ENCODE results near the gene HNRNPH1. TPM values are rescaled to one million over a fixed set of nuclear protein-coding genes. Genes with fewer than 3 reads are reported as not detected.

The HNRNPH1 gene
- total and polyA plus RNA-seq, 2 donors (not counting 1 experiment from before 2014, with no cell fraction given): 214 to 689 TPM

DNA sequence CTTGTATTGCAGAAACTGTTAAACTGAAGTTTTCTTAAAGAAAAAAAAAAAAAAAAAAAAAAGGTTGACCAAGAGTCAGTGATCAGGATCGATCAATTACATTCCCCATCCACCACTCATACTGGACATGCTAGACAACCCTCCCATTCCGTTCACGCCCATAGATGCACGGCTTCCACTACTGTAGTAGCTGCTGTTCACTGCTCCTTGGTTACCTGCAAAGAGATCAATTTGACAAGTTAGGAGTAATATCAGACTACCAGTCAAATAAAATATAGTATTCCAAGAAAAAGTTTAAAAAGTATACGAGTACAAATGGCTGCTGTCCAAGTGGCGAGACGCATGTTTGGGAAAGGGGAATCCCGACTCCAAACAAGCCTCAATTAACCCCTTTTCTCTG, 8.7 kb downstream of the HNRNPH1 start:
- no peak for TF ChIP-seq EZH2 (IDR thresholded peaks at IDR 0.05; ENCODE audit: low read length, missing control alignments)
- TF ChIP-seq, protein P1, sequence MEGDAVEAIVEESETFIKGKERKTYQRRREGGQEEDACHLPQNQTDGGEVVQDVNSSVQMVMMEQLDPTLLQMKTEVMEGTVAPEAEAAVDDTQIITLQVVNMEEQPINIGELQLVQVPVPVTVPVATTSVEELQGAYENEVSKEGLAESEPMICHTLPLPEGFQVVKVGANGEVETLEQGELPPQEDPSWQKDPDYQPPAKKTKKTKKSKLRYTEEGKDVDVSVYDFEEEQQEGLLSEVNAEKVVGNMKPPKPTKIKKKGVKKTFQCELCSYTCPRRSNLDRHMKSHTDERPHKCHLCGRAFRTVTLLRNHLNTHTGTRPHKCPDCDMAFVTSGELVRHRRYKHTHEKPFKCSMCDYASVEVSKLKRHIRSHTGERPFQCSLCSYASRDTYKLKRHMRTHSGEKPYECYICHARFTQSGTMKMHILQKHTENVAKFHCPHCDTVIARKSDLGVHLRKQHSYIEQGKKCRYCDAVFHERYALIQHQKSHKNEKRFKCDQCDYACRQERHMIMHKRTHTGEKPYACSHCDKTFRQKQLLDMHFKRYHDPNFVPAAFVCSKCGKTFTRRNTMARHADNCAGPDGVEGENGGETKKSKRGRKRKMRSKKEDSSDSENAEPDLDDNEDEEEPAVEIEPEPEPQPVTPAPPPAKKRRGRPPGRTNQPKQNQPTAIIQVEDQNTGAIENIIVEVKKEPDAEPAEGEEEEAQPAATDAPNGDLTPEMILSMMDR (conservative IDR thresholded peaks at IDR 0.05 in 1 of 2, IDR thresholded peaks at IDR 0.05 in 1 of 2; ENCODE audit: low read depth in 1 of 2, low read length in 2 of 2): no peak
- Histone ChIP-seq H3K4me1 (ENCODE audit: control insufficient read depth, extremely low read depth, insufficient read depth, low read length) (peaks cover 2% of the 10 kb centered on the region), H2AFZ (ENCODE audit: low read length) (no peak overlapping the region), H3K9me3 (ENCODE audit: control insufficient read depth, insufficient read depth, low read depth, low read length) (no peaks in the 10 kb centered on the region), H3K4me2 (ENCODE audit: extremely low read depth, insufficient read depth, low read length) (no peak overlapping the region), H3K36me3 (ENCODE audit: control insufficient read depth, insufficient read depth, low read length) (peaks cover 39% of the 10 kb centered on the region), H3K4me3 (replicated peaks in 1 of 4; ENCODE audit: control extremely low read depth in 1 of 4, insufficient read depth in 1 of 4, low read depth in 3 of 4, low read length in 4 of 4) (no peak overlapping the region), H3K27me3 (ENCODE audit: control insufficient read depth, insufficient read depth, low read length) (no peaks in the 10 kb centered on the region), H3K27ac (ENCODE audit: insufficient read depth, low read length) (peak overlapping the region; percentile 5), H4K20me1 (ENCODE audit: control insufficient read depth, extremely low read depth, insufficient read depth, low read length) (peaks cover 5% of the 10 kb centered on the region), H3K9ac (ENCODE audit: insufficient read depth, low read length) (no peak overlapping the region), H3K79me2 (ENCODE audit: control insufficient read depth, insufficient read depth, low read length) (peaks cover 72% of the 10 kb centered on the region)
- DNase-seq (ENCODE audit: low read depth in 2 of 2): no peak

GRCh38 chr5:179613460-179614071, 9.9 kb downstream of the HNRNPH1 start:
- H3K4me1 ChIP-seq (ENCODE audit: control insufficient read depth, extremely low read depth, insufficient read depth, low read length): peaks cover 2% of the 10 kb centered on the region
- H3K9me3 ChIP-seq (ENCODE audit: control insufficient read depth, insufficient read depth, low read depth, low read length): no peaks in the 10 kb centered on the region
- no peak overlapping the region for H2AFZ ChIP-seq (ENCODE audit: low read length)
- no peak for TF ChIP-seq EZH2 (IDR thresholded peaks at IDR 0.05; ENCODE audit: low read length, missing control alignments)
- TF ChIP-seq, protein P1 (conservative IDR thresholded peaks at IDR 0.05 in 1 of 2, IDR thresholded peaks at IDR 0.05 in 1 of 2; ENCODE audit: low read depth in 1 of 2, low read length in 2 of 2): no peak
- H3K4me3 ChIP-seq (replicated peaks in 1 of 4; ENCODE audit: control extremely low read depth in 1 of 4, insufficient read depth in 1 of 4, low read depth in 3 of 4, low read length in 4 of 4): no peak overlapping the region
- no peak overlapping the region for H3K9ac ChIP-seq (ENCODE audit: insufficient read depth, low read length)
- peaks cover 60% of the 10 kb centered on the region for H3K79me2 ChIP-seq (ENCODE audit: control insufficient read depth, insufficient read depth, low read length)
- no peak overlapping the region for H3K27ac ChIP-seq (ENCODE audit: insufficient read depth, low read length)
- no peak overlapping the region for H3K4me2 ChIP-seq (ENCODE audit: extremely low read depth, insufficient read depth, low read length)
- peaks cover 40% of the 10 kb centered on the region for H3K36me3 ChIP-seq (ENCODE audit: control insufficient read depth, insufficient read depth, low read length)
- no peaks in the 10 kb centered on the region for H4K20me1 ChIP-seq (ENCODE audit: control insufficient read depth, extremely low read depth, insufficient read depth, low read length)
- DNase-seq (ENCODE audit: low read depth in 2 of 2): no peak
- no peaks in the 10 kb centered on the region for H3K27me3 ChIP-seq (ENCODE audit: control insufficient read depth, insufficient read depth, low read length)

DNA sequence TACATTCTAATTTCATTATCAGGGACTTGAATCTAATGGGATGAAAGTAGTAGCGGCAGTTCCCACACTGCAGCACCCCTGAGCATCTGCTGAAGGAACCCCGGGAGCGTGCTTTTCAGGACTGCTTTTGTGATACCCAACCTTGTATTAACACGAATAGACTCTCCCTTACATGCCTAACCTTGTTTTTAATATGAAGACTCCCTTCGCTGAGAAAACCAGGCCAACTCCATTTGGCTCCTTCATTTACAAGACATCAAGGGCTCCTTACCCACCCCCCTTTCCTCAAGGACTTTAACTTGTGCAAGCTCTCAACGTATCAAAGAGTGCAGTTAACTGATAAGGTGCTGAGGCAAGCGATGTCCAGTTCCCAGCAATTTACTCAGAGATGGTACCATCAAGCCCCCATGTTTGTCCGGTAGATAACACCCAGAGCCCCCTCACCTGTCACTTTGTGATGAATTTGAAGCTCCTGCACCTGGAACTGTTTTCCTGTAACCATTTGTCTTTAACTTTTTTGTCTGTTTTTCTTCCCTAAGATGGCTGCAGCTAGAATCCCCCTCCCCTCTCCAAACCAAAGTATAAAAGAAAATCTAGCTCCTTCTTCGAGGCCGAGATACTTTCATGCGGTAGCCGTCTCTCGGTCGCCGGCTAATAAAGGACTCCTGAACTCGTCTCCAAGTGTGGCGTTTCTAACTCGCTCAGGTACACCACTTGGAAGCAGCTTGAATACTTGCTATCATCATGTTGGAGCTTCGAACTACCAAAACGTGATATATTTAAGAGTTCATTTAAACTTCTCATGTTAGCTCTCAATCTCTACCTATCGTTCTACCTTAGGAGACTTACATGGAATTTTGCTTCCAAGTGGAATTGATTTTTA, 10.7 kb downstream of the HNRNPH1 start:
- Histone ChIP-seq H3K27ac (ENCODE audit: insufficient read depth, low read length) (no peak overlapping the region), H2AFZ (ENCODE audit: low read length) (no peak overlapping the region), H3K9ac (ENCODE audit: insufficient read depth, low read length) (no peak overlapping the region), H3K36me3 (ENCODE audit: control insufficient read depth, insufficient read depth, low read length) (peaks cover 40% of the 10 kb centered on the region), H3K27me3 (ENCODE audit: control insufficient read depth, insufficient read depth, low read length) (no peaks in the 10 kb centered on the region), H3K4me2 (ENCODE audit: extremely low read depth, insufficient read depth, low read length) (no peak overlapping the region), H3K4me3 (replicated peaks in 1 of 4; ENCODE audit: control extremely low read depth in 1 of 4, insufficient read depth in 1 of 4, low read depth in 3 of 4, low read length in 4 of 4) (no peak overlapping the region), H3K4me1 (ENCODE audit: control insufficient read depth, extremely low read depth, insufficient read depth, low read length) (peaks cover 2% of the 10 kb centered on the region), H3K79me2 (ENCODE audit: control insufficient read depth, insufficient read depth, low read length) (peaks cover 53% of the 10 kb centered on the region), H3K9me3 (ENCODE audit: control insufficient read depth, insufficient read depth, low read depth, low read length) (no peaks in the 10 kb centered on the region), H4K20me1 (ENCODE audit: control insufficient read depth, extremely low read depth, insufficient read depth, low read length) (no peaks in the 10 kb centered on the region)
- no peak for DNase-seq (ENCODE audit: low read depth in 2 of 2)
- TF ChIP-seq, protein P1 (conservative IDR thresholded peaks at IDR 0.05 in 1 of 2, IDR thresholded peaks at IDR 0.05 in 1 of 2; ENCODE audit: low read depth in 1 of 2, low read length in 2 of 2): no peak
- no peak for TF ChIP-seq EZH2 (IDR thresholded peaks at IDR 0.05; ENCODE audit: low read length, missing control alignments)
